IPS-NIHi11 (cell line): ENCODE data around the gene AHSP.
"Not testable (repeated sequence)": the region's sequence is repeated elsewhere in the genome, so short reads cannot be mapped to it uniquely, and the experiment has no call there.

Experiments used
- DNase-seq: peaks from one replicate; pipeline ENCODE4 v3.0.0; 2012; ENCODE audit warnings: mixed read lengths, low spot score

AHSP gene

DNA sequence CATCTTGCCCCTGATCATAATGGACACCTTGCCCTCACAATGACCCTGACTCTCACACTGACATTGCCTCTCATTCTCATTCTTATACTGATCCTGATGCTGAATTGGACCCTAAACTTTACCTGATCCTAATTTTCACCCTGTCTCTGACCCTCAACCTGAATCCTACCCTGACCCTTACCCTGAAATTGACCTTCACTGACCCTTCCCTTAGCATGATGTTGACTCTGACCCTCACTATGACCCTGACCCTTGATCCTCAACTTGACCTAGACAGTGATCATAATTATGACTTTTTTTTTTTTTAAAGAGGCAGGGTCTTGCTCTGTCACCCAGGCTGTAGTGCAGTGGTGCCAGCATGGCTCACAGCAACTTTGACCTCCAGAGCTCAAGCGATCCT, 3.4 kb downstream of the AHSP start:
- DNase-seq = no peak

DNA sequence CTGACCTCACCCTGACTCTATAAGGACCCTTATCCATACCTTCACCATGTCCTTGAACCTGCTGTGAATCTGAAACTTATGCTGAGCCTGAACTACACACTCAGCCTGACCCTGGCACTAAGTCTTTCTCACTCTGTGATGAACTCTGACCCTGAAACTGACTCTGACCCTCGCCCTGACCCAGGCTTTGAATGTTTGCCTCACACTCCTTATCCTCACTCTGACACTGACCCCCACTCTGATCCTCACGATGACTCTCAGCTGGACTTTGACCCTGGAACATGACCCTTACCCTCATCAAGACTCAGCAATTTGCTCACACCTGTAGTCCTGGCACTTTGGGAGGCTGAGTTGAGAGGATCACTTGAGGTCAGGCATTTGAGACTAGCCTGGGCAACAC, 4.4 kb downstream of the AHSP start:
- DNase-seq = no peak

DNA sequence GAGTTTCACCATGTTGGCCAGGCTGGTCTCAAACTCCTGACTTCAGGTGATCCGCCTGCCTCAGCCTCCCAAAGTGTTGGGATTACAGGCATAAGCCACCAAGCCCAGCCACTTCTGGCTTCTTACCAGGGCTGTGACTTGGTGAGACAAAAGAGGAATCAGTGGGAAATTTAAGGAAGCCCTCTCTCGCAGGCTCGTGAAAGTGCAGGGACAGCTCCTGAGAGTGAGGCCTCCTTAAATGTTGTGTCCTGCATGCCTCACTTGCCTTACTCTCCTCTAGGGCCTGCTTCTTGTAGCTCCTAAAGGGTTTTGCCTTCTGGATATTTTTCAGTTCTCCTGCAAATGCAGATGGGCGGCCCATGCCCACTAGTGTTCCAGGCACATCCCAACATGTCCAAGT, 5.2 kb downstream of the AHSP start:
- DNase-seq = no peak

DNA sequence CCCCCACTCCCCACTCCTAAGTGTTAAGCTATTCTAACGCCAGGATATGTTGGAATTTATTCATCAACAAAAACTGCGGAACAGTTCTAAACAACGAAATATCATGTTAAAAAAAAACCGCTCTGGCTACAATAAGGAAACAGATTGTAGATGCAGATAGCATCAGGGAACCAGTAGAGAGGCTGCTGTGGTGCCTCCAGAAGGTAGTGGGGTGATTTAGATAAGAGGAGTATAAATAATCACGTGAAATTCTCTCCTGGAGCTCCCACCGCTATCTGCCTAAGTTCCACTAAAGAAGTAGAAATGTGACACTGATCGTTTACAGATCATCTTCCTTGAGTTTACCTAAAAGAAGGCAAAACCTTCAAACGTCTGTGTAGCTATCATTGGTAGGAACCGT, 8.0 kb downstream of the AHSP start:
- DNase-seq = no peak

DNA sequence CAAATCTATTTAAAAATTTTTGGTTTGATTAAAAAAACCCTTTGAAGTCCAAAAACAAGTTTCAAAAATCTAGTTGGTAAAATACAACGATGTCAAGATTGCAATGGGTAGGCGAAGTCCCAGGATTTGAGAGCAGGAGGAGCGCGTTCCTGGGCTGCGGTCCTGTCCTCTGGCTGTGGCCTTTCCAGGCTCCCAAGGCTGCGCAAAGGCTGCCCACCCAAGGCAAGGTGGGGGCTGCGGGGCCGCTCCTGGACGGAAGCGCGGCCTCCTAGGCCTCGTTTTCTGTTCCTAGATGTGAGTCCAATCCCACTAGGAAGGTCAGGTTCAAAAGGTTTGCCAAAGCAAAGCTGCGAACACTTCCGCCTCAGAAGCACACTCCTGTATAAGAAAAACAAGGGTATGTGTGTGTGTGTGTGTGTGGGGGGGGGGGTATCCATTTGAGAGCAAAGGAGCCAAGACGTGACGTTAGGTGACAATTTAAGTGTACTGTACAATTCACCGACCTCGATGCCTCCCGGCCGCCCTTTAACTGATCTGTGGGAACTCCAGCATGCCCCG, 9.2 kb downstream of the AHSP start:
- no peak for DNase-seq

DNA sequence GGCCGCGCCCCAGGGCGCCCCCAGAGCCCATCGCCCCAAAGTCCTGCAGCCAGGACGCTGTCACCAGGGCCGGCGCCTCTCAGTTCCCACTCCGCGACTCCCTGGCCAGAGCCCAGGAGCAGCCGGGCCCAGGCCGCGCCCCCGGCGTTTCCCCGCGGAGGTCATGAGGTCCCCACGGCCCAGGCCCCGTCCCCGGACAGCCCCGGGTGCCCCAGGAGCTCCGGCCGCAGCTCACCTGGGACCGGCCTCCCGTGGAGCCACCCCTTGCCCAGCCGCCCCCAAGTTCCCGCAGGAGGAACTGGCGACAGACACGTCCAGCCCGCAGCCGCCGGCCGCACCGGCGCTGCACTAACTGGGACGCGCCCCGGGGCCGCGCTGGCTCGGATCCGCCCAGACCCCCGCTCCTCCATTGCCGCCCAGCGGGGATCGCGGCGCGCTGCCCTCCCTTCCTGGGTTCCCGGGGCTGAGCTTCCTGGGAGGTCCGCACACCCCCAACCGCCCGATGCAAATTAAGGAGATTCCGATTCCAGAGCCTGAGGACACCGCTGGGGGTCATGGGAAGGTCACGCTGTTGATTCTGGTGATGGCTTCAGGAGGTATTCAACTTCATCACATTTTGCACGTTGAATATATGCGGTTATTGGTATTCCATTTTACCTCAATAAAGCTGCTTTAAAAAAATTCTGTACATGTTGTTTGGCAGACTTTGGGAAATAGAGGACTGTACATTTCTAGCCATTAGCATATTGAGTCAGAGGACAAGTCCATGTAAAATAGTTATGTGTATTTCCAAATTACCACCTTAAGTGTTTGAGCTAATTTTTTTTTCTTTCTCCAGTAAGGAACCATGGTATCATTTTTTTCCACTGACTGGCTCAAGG, 9.9 kb downstream of the AHSP start:
- DNase-seq = peak; percentile 50

DNA sequence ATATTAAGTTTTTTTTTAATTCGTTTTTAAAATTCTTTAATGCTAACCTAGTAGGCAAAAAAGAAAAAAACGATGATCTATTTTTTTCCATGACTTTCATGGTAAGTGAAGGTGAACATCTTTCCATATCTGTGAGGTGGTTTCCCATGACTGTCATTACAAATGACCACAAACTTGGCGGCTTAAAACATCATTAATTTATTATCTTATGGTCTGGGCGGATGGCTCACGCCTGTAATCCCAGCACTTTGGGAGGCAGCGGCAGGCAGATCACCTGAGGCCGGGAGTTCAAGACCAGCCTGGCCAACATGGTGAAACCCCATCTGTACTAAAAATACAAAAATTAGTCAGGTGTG, 10.5 kb downstream of the AHSP start:
- not testable (repeated sequence) for DNase-seq

DNA sequence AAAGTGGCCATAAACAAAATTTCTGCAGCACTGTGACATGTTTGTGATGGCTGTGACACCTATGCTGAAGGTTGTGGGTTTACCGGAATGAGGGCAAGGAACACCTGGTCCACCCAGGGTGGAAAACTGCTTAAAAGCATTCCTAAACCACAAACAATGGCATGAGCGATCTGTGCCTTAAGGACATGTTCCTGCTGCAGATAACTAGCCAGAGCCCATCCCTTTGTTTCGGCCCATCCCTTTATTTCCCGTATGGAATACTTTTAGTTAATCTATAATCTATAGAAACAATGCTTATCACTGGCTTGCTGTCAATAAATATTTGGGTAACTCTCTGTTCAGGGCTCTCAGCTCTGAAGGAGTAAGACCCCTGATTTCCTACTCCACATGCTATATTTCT, 12.1 kb downstream of the AHSP start:
- not testable (repeated sequence) for DNase-seq

DNA sequence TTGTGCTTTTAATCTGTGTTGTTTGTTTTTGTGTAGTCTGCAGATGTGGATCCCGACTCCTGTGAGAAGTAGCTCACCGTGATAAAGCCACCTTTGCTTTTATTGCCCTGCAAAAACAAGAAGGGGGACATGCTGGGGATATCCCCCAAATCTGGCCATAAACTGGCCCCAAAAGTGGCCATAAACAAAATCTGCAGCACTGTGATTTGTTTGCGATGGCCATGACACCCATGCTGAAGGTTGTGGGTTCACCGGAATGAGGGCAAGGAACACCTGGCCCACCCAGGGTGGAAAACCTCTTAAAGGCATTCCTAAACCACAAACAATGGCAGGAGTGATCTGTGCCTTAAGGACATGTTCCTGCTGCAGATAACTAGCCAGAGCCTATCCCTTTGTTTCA, 15.1 kb downstream of the AHSP start:
- DNase-seq = no peak

DNA sequence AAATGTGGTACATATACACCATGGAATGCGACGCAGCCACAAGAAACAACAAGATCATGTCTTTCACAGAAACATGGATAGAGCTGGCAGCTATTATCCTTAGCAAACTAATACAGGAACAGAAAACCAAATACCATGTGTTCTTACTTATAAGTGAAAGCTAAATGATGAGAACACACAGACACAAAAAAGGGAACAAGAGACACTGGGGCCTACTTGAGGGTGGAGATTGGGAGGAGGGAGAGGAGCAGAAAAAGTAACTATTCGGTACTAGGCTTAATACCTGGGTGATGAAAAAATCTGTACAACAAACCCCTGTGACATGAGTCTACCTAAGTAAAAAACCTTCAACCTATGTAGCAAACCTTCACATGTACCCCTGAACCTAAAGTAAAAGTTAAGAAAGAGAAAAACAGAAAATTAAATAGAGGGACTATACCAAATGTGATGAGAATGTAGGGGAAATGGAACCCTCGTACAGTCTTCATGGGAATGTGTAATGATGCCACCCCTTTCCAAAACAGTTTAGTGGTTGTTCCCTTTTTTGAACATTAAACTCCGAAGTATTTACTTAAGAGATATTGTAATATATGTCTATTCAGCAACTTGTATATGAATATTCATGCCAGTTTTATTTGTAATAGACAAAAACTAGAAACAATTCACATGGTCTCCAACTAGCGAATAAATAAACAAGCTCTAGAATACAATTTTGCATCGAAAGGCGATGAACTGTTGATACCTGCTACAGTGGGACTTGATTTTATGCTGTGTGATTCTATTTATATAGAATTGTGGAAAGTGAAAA, 33.9 kb downstream of the AHSP start:
- no peak for DNase-seq

DNA sequence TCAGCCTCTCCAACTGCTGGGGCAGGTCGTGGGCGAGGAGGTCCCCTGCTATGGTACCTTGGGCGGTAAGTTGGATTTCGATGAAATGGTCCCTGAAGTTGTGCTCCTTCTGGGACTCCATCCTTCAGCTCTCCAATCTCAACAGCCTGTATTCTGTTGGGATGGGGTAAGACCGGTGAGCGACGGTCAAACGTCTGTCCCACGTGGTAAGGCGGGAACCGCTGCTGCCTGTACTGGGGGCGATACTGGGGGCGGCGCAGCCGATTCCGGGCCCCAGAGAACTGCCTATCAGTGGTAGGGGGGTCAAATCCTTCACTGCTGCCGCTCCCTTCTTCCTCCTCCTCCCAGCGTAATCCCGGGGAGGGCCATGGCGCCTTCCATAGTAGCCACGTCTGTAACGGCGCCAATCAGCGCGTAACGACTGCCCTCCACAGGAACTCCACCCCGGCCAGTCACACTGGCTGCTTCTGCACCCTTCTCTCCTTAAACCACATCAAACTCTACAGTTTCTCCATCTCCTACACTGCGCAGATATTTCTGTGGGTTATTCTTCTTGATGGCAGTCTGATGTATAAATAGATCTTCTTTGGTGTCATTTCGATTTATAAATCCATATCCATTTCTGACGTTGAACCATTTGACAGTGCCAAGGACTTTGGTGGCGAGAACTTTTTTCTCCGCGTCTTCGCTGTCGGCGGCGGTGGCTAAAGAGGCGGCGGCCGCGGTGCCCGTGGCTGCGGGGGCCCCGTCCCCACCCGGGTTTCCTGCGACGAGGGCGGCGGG, 41.1 kb downstream of the AHSP start:
- DNase-seq = no peak

DNA sequence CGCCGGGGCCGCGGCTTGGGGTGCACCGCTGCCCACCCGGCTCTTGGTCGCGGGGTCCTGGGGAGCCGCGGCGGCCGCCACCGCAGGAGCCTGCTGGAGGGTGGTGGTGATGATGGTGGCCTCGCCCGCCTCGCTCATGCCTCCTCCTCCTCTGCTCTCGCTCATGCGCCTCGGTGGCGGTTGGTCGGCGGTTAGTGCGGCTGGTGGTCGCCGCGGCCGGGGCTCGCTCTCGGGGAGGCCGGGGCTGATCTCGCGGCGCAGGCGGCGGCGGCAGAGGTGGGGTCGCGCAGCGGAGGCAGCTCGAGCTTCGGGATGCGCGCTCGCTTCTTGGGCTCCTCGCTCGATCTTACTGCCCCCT, 41.6 kb downstream of the AHSP start:
- DNase-seq = peak; percentile 7

DNA sequence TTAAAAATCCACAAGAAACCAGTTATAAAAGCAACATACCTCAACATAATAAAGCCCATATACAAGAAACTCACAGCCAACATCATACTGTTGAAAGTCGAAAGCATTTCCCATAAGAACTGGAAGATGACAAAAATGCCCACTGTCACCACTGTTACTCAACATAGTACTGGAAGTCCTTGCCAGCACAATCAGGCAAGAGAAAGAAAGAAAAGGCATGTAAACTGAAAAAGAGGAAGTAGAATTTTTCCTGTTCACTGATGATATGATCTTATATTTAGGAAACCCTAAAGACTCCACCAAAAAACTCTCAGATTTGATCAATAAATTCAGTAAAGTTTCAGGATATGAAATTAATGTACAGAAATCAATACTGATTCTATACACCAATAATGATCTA, 45.1 kb downstream of the AHSP start:
- DNase-seq = no peak

DNA sequence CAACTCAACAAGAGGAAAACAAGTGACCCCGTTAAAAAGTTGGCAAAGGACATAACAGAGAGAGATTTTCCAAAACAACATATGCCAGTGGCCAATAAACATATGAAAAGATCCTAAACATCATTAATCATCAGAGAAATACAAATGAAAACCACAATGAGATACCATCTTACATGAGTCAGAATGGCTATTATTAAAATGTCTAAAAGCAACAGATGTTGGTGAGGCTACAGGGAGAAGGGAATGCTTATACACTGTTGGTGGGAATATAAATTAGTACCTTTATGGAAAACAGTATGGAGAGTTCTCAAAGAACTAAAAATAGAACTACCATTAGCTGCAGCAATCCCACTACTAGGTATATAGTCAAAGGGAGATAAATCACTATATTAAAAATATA, 46.5 kb downstream of the AHSP start:
- not testable (repeated sequence) for DNase-seq

DNA sequence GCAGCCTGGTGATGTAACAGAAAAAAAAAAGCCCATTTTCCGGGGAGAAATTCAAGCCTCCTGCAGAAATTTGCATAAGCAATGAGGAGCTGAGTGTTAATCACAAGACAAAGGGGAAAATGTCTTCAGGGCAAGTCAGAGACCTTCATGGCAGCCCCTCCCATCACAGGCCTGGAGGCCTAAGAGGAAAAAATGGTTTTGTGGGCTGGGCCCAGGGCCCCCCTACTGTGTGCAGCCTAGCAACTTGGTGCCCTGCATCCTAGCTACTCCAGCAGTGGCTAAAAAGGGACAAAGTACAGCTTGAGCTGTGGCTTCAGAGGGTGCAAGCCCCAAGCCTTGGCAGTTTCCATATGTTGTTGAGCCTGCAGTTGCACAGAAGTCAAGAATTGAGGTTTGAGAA, 49.7 kb downstream of the AHSP start:
- DNase-seq = no peak
